CD8-positive, alpha-beta memory T cell (primary cell): ENCODE results near the gene SH2D2A. TPM values are rescaled to one million over a fixed set of nuclear protein-coding genes. Genes with fewer than 3 reads are reported as not detected.

Source experiments
- CTCF ChIA-PET: fragments of 350-600 bp; sonication (Branson Sonifier 250); formaldehyde crosslinking; loops from one replicate; lab custom pipeline; 2021; ENCODE audit warnings: antibody characterized with exemption; lab: Charles Lee
- POLR2A ChIA-PET: fragments of 350-600 bp; sonication (Branson Sonifier 250); formaldehyde crosslinking; loops from one replicate; lab custom pipeline; 2021; ENCODE audit warnings: antibody characterized with exemption; lab: Charles Lee
- DNase-seq, 5 donors: peaks; one replicate each; pipeline versions ENCODE4 v3.0.0 to v3.0.0-alpha.2; 2020 to 2022; ENCODE audit warnings: mixed read lengths in 1 of 5
- H3K27ac ChIP-seq: one replicate; pipeline ENCODE4 v1.7.0; 2013; ENCODE audit warnings: low read depth, mild to moderate bottlenecking, low read length, moderate library complexity
- H3K27me3 ChIP-seq: 2 replicates; pipeline ENCODE4 v1.7.0; 2013; ENCODE audit warnings: low read length, mild to moderate bottlenecking; ENCODE audit not compliant: insufficient read depth, poor library complexity, severe bottlenecking
- H3K36me3 ChIP-seq: 2 replicates; pipeline ENCODE4 v1.7.0; 2013; ENCODE audit warnings: mild to moderate bottlenecking, low read length, moderate library complexity; ENCODE audit not compliant: insufficient read depth
- H3K4me1 ChIP-seq: 2 replicates; pipeline ENCODE4 v1.7.0; 2013; ENCODE audit warnings: mild to moderate bottlenecking, low read length, moderate library complexity; ENCODE audit not compliant: insufficient read depth
- H3K4me3 ChIP-seq: 2 replicates; pipeline ENCODE4 v1.7.0; 2013; ENCODE audit warnings: mild to moderate bottlenecking, low read length
- H3K9me3 ChIP-seq: 2 replicates; pipeline ENCODE4 v1.7.0; 2013; ENCODE audit warnings: mild to moderate bottlenecking, low read length
- H3K27ac Mint-ChIP-seq, 8 donors: one replicate each; pipeline ENCODE4 v1.8.0; 2020 to 2021; ENCODE audit warnings: mixed read lengths in 8 of 8, mild to moderate bottlenecking in 6 of 8, inconsistent platforms in 3 of 8, moderate library complexity in 3 of 8
- H3K27me3 Mint-ChIP-seq, 2 donors: one replicate each; pipeline ENCODE4 v1.8.0; 2020 to 2021; ENCODE audit warnings: mixed read lengths in 2 of 2, mild to moderate bottlenecking in 1 of 2, moderate library complexity in 1 of 2
- H3K36me3 Mint-ChIP-seq, 3 donors: one replicate each; pipeline ENCODE4 v1.8.0; 2020 to 2021; ENCODE audit warnings: mixed read lengths in 3 of 3, inconsistent platforms in 1 of 3, mild to moderate bottlenecking in 1 of 3
- H3K4me1 Mint-ChIP-seq, 3 donors: one replicate each; pipeline ENCODE4 v1.8.0; 2020 to 2021; ENCODE audit warnings: mixed read lengths in 3 of 3, inconsistent platforms in 1 of 3, mild to moderate bottlenecking in 1 of 3
- H3K4me3 Mint-ChIP-seq, 7 donors: one replicate each; pipeline ENCODE4 v1.8.0; 2020 to 2021; ENCODE audit warnings: mixed read lengths in 7 of 7, mild to moderate bottlenecking in 6 of 7, moderate library complexity in 4 of 7, inconsistent platforms in 2 of 7
- H3K9me3 Mint-ChIP-seq, 5 donors: one replicate each; pipeline ENCODE4 v1.8.0; 2020 to 2022; ENCODE audit warnings: mixed read lengths in 5 of 5, mild to moderate bottlenecking in 3 of 5, moderate library complexity in 2 of 5, inconsistent platforms in 1 of 5
- polyA plus RNA-seq: library from polyadenylated mRNA; unstranded; fragments of 300-500 nt; fragmentation: Illumina TruSeq; gene quantifications from one replicate; pipeline ENCODE4 v1.2.3, GENCODE V29; 2021
- total RNA-seq, 2 experiments: library from RNA; stranded (reverse); gene quantifications; one replicate each; pipeline ENCODE4 v1.2.3, GENCODE V29; 2021

The SH2D2A gene
- total and polyA plus RNA-seq, 3 experiments from 2014 or later = 62.1 to 170 (median 163) TPM

- no peak for DNase-seq
- Histone ChIP-seq H3K4me1 (peaks cover 4% of the 10 kb centered on the region), H3K27me3 (no peaks in the 10 kb centered on the region), H3K27ac (no peak overlapping the region), H3K9me3 (no peaks in the 10 kb centered on the region), H3K4me3 (no peak overlapping the region), H3K36me3 (no peaks in the 10 kb centered on the region)
- POLR2A ChIA-PET = interaction anchor here (0.6 to 1.0 kb wide), 2 partner anchors 17 to 91 kb away, joined by 3 to 4 read pairs; no protein-coding TSS in a partner anchor
- peak overlapping the region in 1 of 7 donors; percentile 8 for H3K4me3 Mint-ChIP-seq
- H3K9me3 Mint-ChIP-seq = no peaks in the 10 kb centered on the region
- peaks cover 0 to 25% (median 1%) of the 10 kb centered on the region in 3 donors for H3K4me1 Mint-ChIP-seq
- H3K27me3 Mint-ChIP-seq = peaks cover 0 to 4% of the 10 kb centered on the region in 2 donors
- no peaks in the 10 kb centered on the region for H3K36me3 Mint-ChIP-seq
- H3K27ac Mint-ChIP-seq = peak overlapping the region in 5 of 8 donors; percentile 28 to 79 (median 62)
- CTCF ChIA-PET = interaction anchor here (0.7 to 2.3 kb wide), 7 partner anchors 9 to 97 kb away, joined by 3 to 11 read pairs (median 4); partner anchors contain the start of gene NTRK1
These were observed 6.0 kb upstream of the SH2D2A start for GRCh38 chr1:156822680-156823079.

- Mint-ChIP-seq H3K27me3 (peaks cover 0 to 8% of the 10 kb centered on the region in 2 donors), H3K27ac (peak overlapping the region in 4 of 8 donors; percentile 7 to 50 (median 31)), H3K4me1 (peaks cover 5 to 33% (median 5%) of the 10 kb centered on the region in 3 donors), H3K9me3 (peaks cover 0 to 3% (median 2%) of the 10 kb centered on the region in 5 donors), H3K36me3 (no peaks in the 10 kb centered on the region), H3K4me3 (peak overlapping the region in 1 of 7 donors; percentile 31)
- H3K9me3 ChIP-seq = no peaks in the 10 kb centered on the region
- peak in 1 of 5 donors; percentile 56 for DNase-seq
- CTCF ChIA-PET = interaction anchor here (1.0 to 2.3 kb wide), 5 partner anchors 8 to 96 kb away, joined by 3 to 11 read pairs (median 6); partner anchors contain the start of gene NTRK1
- H3K27me3 ChIP-seq = no peaks in the 10 kb centered on the region
- no peak overlapping the region for H3K27ac ChIP-seq
- no peaks in the 10 kb centered on the region for H3K36me3 ChIP-seq
- H3K4me3 ChIP-seq = no peak overlapping the region
- H3K4me1 ChIP-seq = peaks cover 13% of the 10 kb centered on the region
- POLR2A ChIA-PET = interaction anchor here (0.7 to 1.0 kb wide), 2 partner anchors 16 to 70 kb away, joined by 3 to 5 read pairs; no protein-coding TSS in a partner anchor
These were observed 5.2 kb upstream of the SH2D2A start for GRCh38 chr1:156821801-156822200.

- peaks cover 18% of the 10 kb centered on the region for H3K36me3 ChIP-seq
- peak overlapping the region; percentile 85 to 98 (median 94) for H3K4me3 Mint-ChIP-seq
- peaks cover 0 to 6% (median 4%) of the 10 kb centered on the region in 5 donors for H3K9me3 Mint-ChIP-seq
- ChIA-PET CTCF (interaction anchor here (1.0 to 6.5 kb wide), 8 partner anchors 14 to 127 kb away, joined by 3 to 46 read pairs (median 8); partner anchors contain the start of gene NTRK1), POLR2A (interaction anchor here (0.7 to 2.9 kb wide), 4 partner anchors 13 to 88 kb away, joined by 3 to 15 read pairs (median 4); partner anchors contain the start of genes METTL25B and NTRK1)
- peaks cover 0 to 13% of the 10 kb centered on the region in 2 donors for H3K27me3 Mint-ChIP-seq
- H3K27ac Mint-ChIP-seq = peak overlapping the region; percentile 99 to 100 (median 99)
- H3K9me3 ChIP-seq = no peaks in the 10 kb centered on the region
- H3K4me3 ChIP-seq = peak overlapping the region; percentile 68
- H3K4me1 Mint-ChIP-seq = peaks cover 57 to 75% (median 59%) of the 10 kb centered on the region in 3 donors
- peak overlapping the region; percentile 97 for H3K27ac ChIP-seq
- peaks cover 16 to 55% (median 21%) of the 10 kb centered on the region in 3 donors for H3K36me3 Mint-ChIP-seq
- H3K27me3 ChIP-seq = no peaks in the 10 kb centered on the region
- H3K4me1 ChIP-seq = peaks cover 60% of the 10 kb centered on the region
- peak in 2 of 5 donors; percentile 20 to 34 for DNase-seq
These were observed 656 bp downstream of the SH2D2A start for GRCh38 chr1:156815961-156816422.

GRCh38 chr1:156815307-156815826, 1.3 kb downstream of the SH2D2A start:
- ChIA-PET CTCF (interaction anchor here (1.2 to 6.5 kb wide), 3 partner anchors 17 to 46 kb away, joined by 3 to 46 read pairs (median 14); partner anchors contain the start of gene NTRK1), POLR2A (interaction anchor here (2.9 kb wide), 1 partner anchor 45 kb away, joined by 15 read pairs; the partner anchor contains the start of gene NTRK1)
- peak overlapping the region; percentile 68 for H3K4me3 ChIP-seq
- no peaks in the 10 kb centered on the region for H3K27me3 ChIP-seq
- peaks cover 0 to 6% (median 4%) of the 10 kb centered on the region in 5 donors for H3K9me3 Mint-ChIP-seq
- H3K27ac ChIP-seq = peak overlapping the region; percentile 97
- peaks cover 58 to 77% (median 62%) of the 10 kb centered on the region in 3 donors for H3K4me1 Mint-ChIP-seq
- H3K9me3 ChIP-seq = no peaks in the 10 kb centered on the region
- peaks cover 18% of the 10 kb centered on the region for H3K36me3 ChIP-seq
- no peak for DNase-seq
- H3K4me1 ChIP-seq = peaks cover 60% of the 10 kb centered on the region
- peak overlapping the region; percentile 99 to 100 (median 99) for H3K27ac Mint-ChIP-seq
- peak overlapping the region; percentile 85 to 98 (median 94) for H3K4me3 Mint-ChIP-seq
- H3K27me3 Mint-ChIP-seq = peaks cover 0 to 13% of the 10 kb centered on the region in 2 donors
- H3K36me3 Mint-ChIP-seq = peaks cover 17 to 60% (median 22%) of the 10 kb centered on the region in 3 donors

GRCh38 chr1:156814571-156815260, 1.9 kb downstream of the SH2D2A start:
- H3K36me3 ChIP-seq = peaks cover 18% of the 10 kb centered on the region
- Mint-ChIP-seq H3K27ac (peak overlapping the region; percentile 99 to 100 (median 99)), H3K36me3 (peaks cover 17 to 67% (median 22%) of the 10 kb centered on the region in 3 donors), H3K4me3 (peak overlapping the region; percentile 85 to 98 (median 94)), H3K27me3 (peaks cover 0 to 13% of the 10 kb centered on the region in 2 donors), H3K9me3 (peaks cover 0 to 6% (median 4%) of the 10 kb centered on the region in 5 donors), H3K4me1 (peaks cover 58 to 80% (median 62%) of the 10 kb centered on the region in 3 donors)
- peak overlapping the region; percentile 68 for H3K4me3 ChIP-seq
- CTCF ChIA-PET = interaction anchor here (0.7 to 6.5 kb wide), 17 partner anchors 8 to 88 kb away, joined by 3 to 46 read pairs (median 4); partner anchors contain the start of genes NTRK1 and PRCC
- H3K4me1 ChIP-seq = peaks cover 60% of the 10 kb centered on the region
- POLR2A ChIA-PET = no interaction called here
- H3K27ac ChIP-seq = peak overlapping the region; percentile 97
- no peaks in the 10 kb centered on the region for H3K9me3 ChIP-seq
- no peaks in the 10 kb centered on the region for H3K27me3 ChIP-seq
- DNase-seq = peak in 3 of 5 donors; percentile 45 to 67 (median 54)

- Mint-ChIP-seq H3K9me3 (peaks cover 0 to 6% (median 4%) of the 10 kb centered on the region in 5 donors), H3K4me1 (peaks cover 61 to 83% (median 64%) of the 10 kb centered on the region in 3 donors), H3K36me3 (peaks cover 17 to 72% (median 22%) of the 10 kb centered on the region in 3 donors), H3K4me3 (peak overlapping the region; percentile 85 to 98 (median 94)), H3K27ac (peak overlapping the region; percentile 88 to 100 (median 99)), H3K27me3 (peaks cover 0 to 13% of the 10 kb centered on the region in 2 donors)
- H3K9me3 ChIP-seq = no peaks in the 10 kb centered on the region
- peaks cover 60% of the 10 kb centered on the region for H3K4me1 ChIP-seq
- ChIA-PET POLR2A (interaction anchor here (0.6 kb wide), 1 partner anchor 314 kb away, joined by 5 read pairs; the partner anchor contains the start of gene MEF2D), CTCF (interaction anchor here (0.6 to 6.5 kb wide), 20 partner anchors 8 to 88 kb away, joined by 3 to 46 read pairs (median 4); partner anchors contain the start of genes NTRK1 and PRCC)
- H3K4me3 ChIP-seq = peak overlapping the region; percentile 68
- peak; percentile 77 to 86 (median 81) for DNase-seq
- H3K27me3 ChIP-seq = no peaks in the 10 kb centered on the region
- H3K36me3 ChIP-seq = peaks cover 18% of the 10 kb centered on the region
- H3K27ac ChIP-seq = peak overlapping the region; percentile 97
These were observed 2.7 kb downstream of the SH2D2A start for GRCh38 chr1:156813750-156814570.
